BLaER1 treated with 17β-estradiol and CSF1 and Interleukin-3, amounts not matched to agents 10 nM and 100 nM (cell line): ENCODE measurements around the gene SP6.
A peak's percentile ranks its signal among the peaks of the same experiment; 100 is the strongest.

Experiments
- H3K27ac ChIP-seq, 11 experiments: shearing (Covaris generic); formaldehyde crosslinking; 2 replicates each; pipeline ENCODE4 v1.8.1; 2022
- H3K27me3 ChIP-seq, 11 experiments: shearing (Covaris generic); formaldehyde crosslinking; 2 replicates each; pipeline ENCODE4 v1.8.1; 2022
- H3K36me3 ChIP-seq, 11 experiments: shearing (Covaris generic); formaldehyde crosslinking; 2 replicates each; pipeline ENCODE4 v1.8.1; 2022
- H3K4me1 ChIP-seq, 10 experiments: shearing (Covaris generic); formaldehyde crosslinking; 2 replicates each; pipeline ENCODE4 v1.8.1; 2022
- H3K4me2 ChIP-seq, 11 experiments: shearing (Covaris generic); formaldehyde crosslinking; 2 replicates each; pipeline ENCODE4 v1.8.1; 2022
- H3K4me3 ChIP-seq, 10 experiments: shearing (Covaris generic); formaldehyde crosslinking; 2 replicates each; pipeline ENCODE4 v1.8.1; 2022
- H3K9ac ChIP-seq, 11 experiments: shearing (Covaris generic); formaldehyde crosslinking; 2 replicates each; pipeline ENCODE4 v1.8.1; 2022
- H3K9me3 ChIP-seq, 11 experiments: shearing (Covaris generic); formaldehyde crosslinking; replicated peaks in 1 of 11; 2 replicates each; pipeline ENCODE4 v1.8.1; 2022
- H4K20me1 ChIP-seq, 11 experiments: shearing (Covaris generic); formaldehyde crosslinking; 2 replicates each; pipeline ENCODE4 v1.8.1; 2022
- Cebpa-rat ChIP-seq, 11 experiments: shearing (Covaris generic); IDR thresholded peaks; 2 replicates each; pipeline ENCODE4 v1.8.1; 2022

Gene SP6

GRCh38 chr17:47894498-47895346 lies 43.8 kb upstream of the SP6 start:
- Histone ChIP-seq H3K27ac (peak overlapping the region; percentile 67 to 98 (median 83)), H3K9me3 (no peaks in the 10 kb centered on the region), H3K36me3 (peaks cover 0 to 18% (median 11%) of the 10 kb centered on the region in 11 experiments; a peak in 12 of 22 replicates), H3K4me2 (peak overlapping the region; percentile 81 to 96 (median 90)), H4K20me1 (peaks cover 0 to 11% (median 0%) of the 10 kb centered on the region in 11 experiments; a peak in 7 of 22 replicates), H3K4me1 (peaks cover 40 to 60% (median 43%) of the 10 kb centered on the region in 10 experiments), H3K27me3 (no peaks in the 10 kb centered on the region), H3K4me3 (peak overlapping the region; percentile 76 to 93 (median 82)), H3K9ac (peak overlapping the region; percentile 85 to 99 (median 89))
- no peak for TF ChIP-seq Cebpa-rat (IDR thresholded peaks at IDR 0.05)

- TF ChIP-seq Cebpa-rat (IDR thresholded peaks at IDR 0.05) = no peak
- no peak overlapping the region for H3K4me3 ChIP-seq
- no peak overlapping the region for H3K27ac ChIP-seq
- H3K9ac ChIP-seq = peak overlapping the region in 2 of 11 experiments; percentile 20 to 26; a peak in 3 of 22 replicates
- peak overlapping the region in 1 of 11 experiments; percentile 9; a peak in 1 of 22 replicates for H3K4me2 ChIP-seq
- no peaks in the 10 kb centered on the region for H4K20me1 ChIP-seq
- no peaks in the 10 kb centered on the region for H3K9me3 ChIP-seq
- no peaks in the 10 kb centered on the region for H3K27me3 ChIP-seq
- peaks cover 11 to 32% (median 18%) of the 10 kb centered on the region in 10 experiments for H3K4me1 ChIP-seq
- no peaks in the 10 kb centered on the region for H3K36me3 ChIP-seq
Measured at GRCh38 chr17:47891545-47892088, 40.7 kb upstream of the SP6 start.

GRCh38 chr17:47889734-47890529 lies 39.0 kb upstream of the SP6 start:
- TF ChIP-seq Cebpa-rat (IDR thresholded peaks at IDR 0.05) = no peak
- Histone ChIP-seq H3K9me3 (no peaks in the 10 kb centered on the region), H3K4me3 (no peak overlapping the region), H3K27ac (no peak overlapping the region), H3K36me3 (no peaks in the 10 kb centered on the region), H3K9ac (no peak overlapping the region), H3K4me2 (no peak overlapping the region), H4K20me1 (no peaks in the 10 kb centered on the region; a peak in 1 of 22 replicates), H3K27me3 (no peaks in the 10 kb centered on the region), H3K4me1 (peaks cover 22 to 44% (median 28%) of the 10 kb centered on the region in 10 experiments)

DNA sequence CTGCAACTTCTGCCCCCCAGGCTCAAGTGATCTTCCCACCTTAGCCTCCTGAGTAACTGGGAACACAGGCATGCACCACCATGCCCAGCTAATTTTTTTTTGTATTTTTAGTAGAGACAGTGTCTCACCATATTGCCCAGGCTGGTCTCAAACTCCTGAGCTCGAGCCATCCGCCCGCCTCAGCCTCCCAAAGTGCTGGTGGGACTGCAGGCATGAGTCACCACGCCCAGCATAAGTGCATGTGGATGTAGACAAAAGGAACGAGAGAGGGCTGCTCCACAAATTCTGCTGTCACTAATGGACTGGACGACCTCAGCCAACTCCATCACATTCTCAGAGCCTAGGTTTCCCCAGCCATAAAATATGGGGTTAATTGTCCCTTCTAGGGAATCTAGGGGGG lies 37.3 kb upstream of the SP6 start:
- no peaks in the 10 kb centered on the region for H3K27me3 ChIP-seq
- H3K9me3 ChIP-seq = no peaks in the 10 kb centered on the region
- TF ChIP-seq Cebpa-rat (IDR thresholded peaks at IDR 0.05) = no peak
- no peaks in the 10 kb centered on the region; a peak in 1 of 22 replicates for H4K20me1 ChIP-seq
- H3K27ac ChIP-seq = no peak overlapping the region
- H3K36me3 ChIP-seq = no peaks in the 10 kb centered on the region
- H3K4me2 ChIP-seq = 0 out of 22 replicates have a peak overlapping the region, but pooled peaks of 1 of the 11 experiments have one; percentile 20
- no peak overlapping the region for H3K4me3 ChIP-seq
- H3K4me1 ChIP-seq = peaks cover 22 to 38% (median 27%) of the 10 kb centered on the region in 10 experiments
- H3K9ac ChIP-seq = no peak overlapping the region

DNA sequence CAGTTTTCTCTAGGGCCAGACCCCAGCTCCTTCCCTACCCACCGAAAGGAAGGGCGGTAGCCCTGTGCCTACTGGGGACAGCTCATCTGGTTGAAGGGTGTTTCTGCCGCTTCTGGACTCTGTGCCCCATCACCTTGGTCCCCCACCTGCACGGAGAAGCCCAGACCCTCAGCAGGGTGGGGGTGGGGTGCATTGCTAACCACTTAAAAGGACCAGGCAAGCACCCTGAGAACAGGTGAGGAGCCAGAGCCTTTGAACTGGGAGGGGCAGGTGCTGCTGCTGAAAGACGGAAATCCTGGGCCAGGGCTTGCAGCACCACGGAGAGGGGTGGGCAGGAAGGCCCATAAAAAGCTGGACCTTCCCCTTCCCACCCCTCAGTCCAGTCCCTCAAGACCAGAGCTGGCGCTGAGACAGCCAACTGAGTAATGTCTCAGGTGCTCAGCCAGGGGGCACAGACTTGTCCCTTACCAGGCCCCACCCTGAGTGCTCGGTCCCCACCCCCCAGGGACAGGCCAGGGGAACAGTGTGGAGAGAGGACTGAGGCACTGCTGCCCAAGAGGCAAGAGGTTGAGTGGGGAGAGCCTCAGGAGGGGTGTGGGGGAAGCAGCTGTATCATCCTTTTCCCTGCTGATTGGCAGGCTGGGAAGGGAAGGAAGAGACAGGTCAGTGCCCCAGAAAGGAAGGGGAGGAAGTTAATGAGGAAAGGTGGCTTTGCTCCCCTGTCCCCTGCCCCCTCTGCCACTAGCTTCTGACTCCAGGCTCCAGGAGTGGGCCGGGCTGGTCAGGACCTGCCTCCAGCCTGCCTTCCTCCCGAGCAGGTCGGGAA lies 34.2 kb upstream of the SP6 start:
- no peak overlapping the region for H3K4me3 ChIP-seq
- H3K9ac ChIP-seq = peak overlapping the region in 8 of 11 experiments; percentile 9 to 60 (median 41); a peak in 9 of 22 replicates
- no peaks in the 10 kb centered on the region; a peak in 1 of 22 replicates for H4K20me1 ChIP-seq
- H3K27ac ChIP-seq = peak overlapping the region in 4 of 11 experiments; percentile 5 to 39 (median 23); a peak in 3 of 22 replicates
- no peaks in the 10 kb centered on the region for H3K27me3 ChIP-seq
- no peaks in the 10 kb centered on the region for H3K9me3 ChIP-seq
- peak overlapping the region; percentile 52 to 84 (median 76) for H3K4me2 ChIP-seq
- H3K4me1 ChIP-seq = peaks cover 30 to 58% (median 43%) of the 10 kb centered on the region in 10 experiments
- H3K36me3 ChIP-seq = no peaks in the 10 kb centered on the region
- no peak for TF ChIP-seq Cebpa-rat (IDR thresholded peaks at IDR 0.05)

DNA sequence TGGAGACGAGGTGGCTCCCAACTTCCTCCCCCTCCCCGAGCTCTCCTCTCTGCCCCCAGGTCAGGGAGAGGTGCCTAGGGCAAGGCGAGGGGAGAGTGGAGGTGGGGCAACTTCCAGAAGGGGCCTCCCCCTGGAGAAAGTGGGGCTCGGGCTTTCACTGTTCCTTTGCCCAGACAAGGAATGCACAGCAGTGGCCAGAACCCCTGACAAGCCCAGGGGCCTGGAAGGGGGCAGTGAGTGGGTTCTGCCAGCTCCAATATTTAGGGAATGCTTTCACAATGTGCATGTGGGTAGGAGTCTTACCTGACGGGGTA lies 33.4 kb upstream of the SP6 start:
- Histone ChIP-seq H3K4me3 (no peak overlapping the region), H3K9ac (no peak overlapping the region), H3K4me1 (peaks cover 30 to 58% (median 43%) of the 10 kb centered on the region in 10 experiments), H3K27me3 (no peaks in the 10 kb centered on the region), H3K27ac (no peak overlapping the region), H3K4me2 (peak overlapping the region in 8 of 11 experiments; percentile 66 to 84 (median 79); a peak in 10 of 22 replicates), H3K36me3 (no peaks in the 10 kb centered on the region), H4K20me1 (no peaks in the 10 kb centered on the region; a peak in 1 of 22 replicates), H3K9me3 (no peaks in the 10 kb centered on the region)
- no peak for TF ChIP-seq Cebpa-rat (IDR thresholded peaks at IDR 0.05)

DNA sequence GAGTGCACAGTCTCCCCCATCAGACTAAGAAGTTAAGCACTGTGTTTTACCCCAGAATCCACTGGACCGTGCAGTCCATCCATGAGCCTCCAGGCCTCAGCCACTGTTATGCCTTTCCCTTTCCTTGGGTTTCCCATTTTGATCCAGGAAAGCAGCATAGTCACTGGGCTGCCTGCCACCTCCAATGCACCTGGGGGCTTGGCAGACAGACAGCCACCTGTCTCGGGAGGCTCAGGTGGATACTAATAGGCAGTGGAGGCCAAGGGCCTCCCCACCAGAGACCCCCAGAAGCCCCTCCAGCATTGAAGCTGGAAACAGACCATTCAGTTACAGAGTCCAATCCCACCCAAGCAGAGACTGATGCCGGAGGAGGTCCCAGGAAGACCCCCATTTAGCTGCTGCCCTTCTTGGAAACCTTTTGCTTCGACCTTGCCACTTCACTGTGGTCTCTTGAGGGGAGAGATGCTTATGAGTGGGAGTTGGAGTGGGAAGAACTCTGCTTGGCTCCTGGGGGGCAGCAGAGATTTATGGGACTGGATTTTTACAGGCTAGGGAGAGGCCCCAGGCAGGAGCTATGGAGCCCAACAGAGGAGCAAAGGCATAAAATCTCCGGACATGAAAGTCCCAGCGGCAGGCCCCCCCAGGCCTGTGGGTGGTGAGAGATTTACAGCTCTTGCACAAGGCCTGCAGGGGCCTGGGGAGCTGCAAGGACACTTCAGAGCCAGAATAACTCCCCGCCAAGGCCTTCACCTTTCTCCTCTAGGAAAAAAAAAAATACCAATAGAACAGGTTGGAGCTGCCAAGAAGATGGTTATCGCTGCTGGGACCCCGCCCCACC lies 32.8 kb upstream of the SP6 start:
- no peaks in the 10 kb centered on the region; a peak in 1 of 22 replicates for H4K20me1 ChIP-seq
- no peaks in the 10 kb centered on the region for H3K36me3 ChIP-seq
- peak overlapping the region in 4 of 11 experiments; percentile 76 to 84 (median 81); a peak in 2 of 22 replicates for H3K4me2 ChIP-seq
- H3K9ac ChIP-seq = no peak overlapping the region
- TF ChIP-seq Cebpa-rat (IDR thresholded peaks at IDR 0.05) = no peak
- peaks cover 31 to 54% (median 42%) of the 10 kb centered on the region in 10 experiments for H3K4me1 ChIP-seq
- H3K27ac ChIP-seq = no peak overlapping the region
- no peaks in the 10 kb centered on the region for H3K27me3 ChIP-seq
- no peak overlapping the region for H3K4me3 ChIP-seq
- H3K9me3 ChIP-seq = no peaks in the 10 kb centered on the region
